HUES64 (cell line): ENCODE results near the gene CEP85L.

Experiments
- H3K27ac ChIP-seq: 2 replicates; pipeline ENCODE4 v1.7.0; 2013; ENCODE audit warnings: low read depth, low read length, inconsistent platforms
- H3K27me3 ChIP-seq: 2 replicates; pipeline ENCODE4 v1.6.1; 2013; ENCODE audit warnings: mild to moderate bottlenecking, low read length; ENCODE audit not compliant: insufficient read depth
- H3K36me3 ChIP-seq: 2 replicates; pipeline ENCODE4 v1.6.1; 2013; ENCODE audit warnings: mild to moderate bottlenecking, low read length; ENCODE audit not compliant: insufficient read depth
- H3K4me1 ChIP-seq: 2 replicates; pipeline ENCODE4 v1.6.1; 2013; ENCODE audit warnings: mild to moderate bottlenecking, low read length, moderate library complexity; ENCODE audit not compliant: insufficient read depth
- H3K4me3 ChIP-seq: 2 replicates; pipeline ENCODE4 v1.5.1; 2013; ENCODE audit warnings: mild to moderate bottlenecking, low read length, moderate library complexity
- H3K9ac ChIP-seq: 2 replicates; pipeline ENCODE4 v1.6.1; 2013; ENCODE audit warnings: mild to moderate bottlenecking, low read depth, low read length
- H3K9me3 ChIP-seq: 2 replicates; pipeline ENCODE4 v1.6.1; 2013; ENCODE audit warnings: low read depth, low read length; ENCODE audit not compliant: insufficient read depth
- WGBS: fragments of 150-250, 120-280 bp; methylation state at CpG from one replicate; pipeline ENCODE4 v1.1.7; 2013; ENCODE audit warnings: missing lambda C conversion rate; 5-methylcytosine and 5-hydroxymethylcytosine counted together

CEP85L gene

DNA sequence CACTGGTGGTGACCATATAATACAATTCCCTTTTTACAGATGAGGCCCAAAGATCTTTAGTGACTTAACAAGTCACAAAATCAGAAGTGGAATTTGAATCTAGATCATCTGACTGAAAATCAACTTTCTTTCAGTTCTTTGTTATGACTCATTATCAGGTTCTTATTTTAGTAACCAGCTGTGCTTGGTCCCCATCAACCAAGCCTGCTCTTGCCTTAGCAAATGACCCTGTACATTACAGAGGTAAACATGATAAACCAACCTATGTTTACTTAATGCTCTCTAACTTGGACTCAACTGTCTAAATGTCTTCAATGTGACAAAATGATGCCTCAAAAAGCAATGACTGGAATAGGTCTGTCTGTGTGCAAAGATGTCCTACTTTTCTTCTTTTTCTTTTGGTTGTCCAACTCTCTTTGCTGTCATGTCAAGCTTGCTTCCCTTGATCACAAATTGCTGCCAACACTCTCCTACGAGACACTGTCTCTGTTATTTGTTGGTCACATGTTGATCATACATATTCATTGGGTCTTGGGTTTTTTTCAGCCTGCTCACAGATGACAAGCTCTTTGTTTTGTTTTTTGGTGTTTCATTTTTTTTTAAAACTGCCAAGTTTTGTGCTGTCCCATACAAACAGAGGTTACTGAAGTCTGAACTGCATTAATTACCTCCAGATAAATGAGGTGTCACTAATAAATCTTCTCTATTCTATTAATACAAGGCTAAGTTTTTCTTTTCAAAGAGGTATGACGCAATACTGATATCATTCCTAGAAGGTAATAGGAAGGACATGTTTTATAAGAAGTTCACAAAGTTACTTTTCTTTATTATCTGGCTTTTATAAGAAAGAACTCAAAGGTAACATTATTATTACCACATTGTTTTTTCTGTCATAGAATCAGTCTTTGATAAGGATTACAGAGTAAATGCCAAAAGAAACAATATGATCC is 165.5 kb downstream of the CEP85L start:
- H3K36me3 ChIP-seq = no peaks in the 10 kb centered on the region
- no peak overlapping the region for H3K9ac ChIP-seq
- no peak overlapping the region for H3K27ac ChIP-seq
- no peaks in the 10 kb centered on the region for H3K4me1 ChIP-seq
- 100% methylated on average over 1 of the region's 2 CpGs for WGBS
- no peaks in the 10 kb centered on the region for H3K27me3 ChIP-seq
- no peak overlapping the region for H3K4me3 ChIP-seq
- no peaks in the 10 kb centered on the region for H3K9me3 ChIP-seq

GRCh38 chr6:118476551-118476950 is 174.8 kb downstream of the CEP85L start:
- no peaks in the 10 kb centered on the region for H3K27me3 ChIP-seq
- H3K4me3 ChIP-seq = no peak overlapping the region
- 94% methylated on average over 3 of the region's 3 CpGs for WGBS
- H3K9me3 ChIP-seq = no peaks in the 10 kb centered on the region
- H3K27ac ChIP-seq = no peak overlapping the region
- H3K36me3 ChIP-seq = no peaks in the 10 kb centered on the region
- H3K4me1 ChIP-seq = no peaks in the 10 kb centered on the region
- no peak overlapping the region for H3K9ac ChIP-seq

GRCh38 chr6:118473266-118473665 is 178.1 kb downstream of the CEP85L start:
- Histone ChIP-seq H3K9me3 (no peaks in the 10 kb centered on the region), H3K9ac (no peak overlapping the region), H3K27me3 (no peaks in the 10 kb centered on the region), H3K27ac (no peak overlapping the region), H3K4me1 (no peaks in the 10 kb centered on the region), H3K36me3 (no peaks in the 10 kb centered on the region), H3K4me3 (no peak overlapping the region)

GRCh38 chr6:118469468-118469867 is 181.9 kb downstream of the CEP85L start:
- H3K9ac ChIP-seq = no peak overlapping the region
- H3K36me3 ChIP-seq = no peaks in the 10 kb centered on the region
- H3K4me3 ChIP-seq = no peak overlapping the region
- no peaks in the 10 kb centered on the region for H3K27me3 ChIP-seq
- H3K27ac ChIP-seq = no peak overlapping the region
- no peaks in the 10 kb centered on the region for H3K4me1 ChIP-seq
- 97% methylated on average over 4 of the region's 4 CpGs for WGBS
- no peaks in the 10 kb centered on the region for H3K9me3 ChIP-seq

- no peak overlapping the region for H3K4me3 ChIP-seq
- WGBS = 88% methylated on average over 3 of the region's 4 CpGs
Measured at GRCh38 chr6:118468682-118469465, 182.5 kb downstream of the CEP85L start.

GRCh38 chr6:118467181-118467580 is 184.2 kb downstream of the CEP85L start:
- Histone ChIP-seq H3K9me3 (no peaks in the 10 kb centered on the region), H3K4me3 (no peak overlapping the region), H3K9ac (no peak overlapping the region), H3K27me3 (no peaks in the 10 kb centered on the region), H3K4me1 (no peaks in the 10 kb centered on the region), H3K27ac (no peak overlapping the region), H3K36me3 (no peaks in the 10 kb centered on the region)

More at GRCh38 chr6:118468682-118469465, 182.5 kb downstream of the CEP85L start:
- Histone ChIP-seq H3K9me3 (no peaks in the 10 kb centered on the region), H3K4me1 (no peaks in the 10 kb centered on the region), H3K27me3 (no peaks in the 10 kb centered on the region), H3K36me3 (no peaks in the 10 kb centered on the region), H3K27ac (no peak overlapping the region), H3K9ac (no peak overlapping the region)

- no peak overlapping the region for H3K27ac ChIP-seq
- no peak overlapping the region for H3K4me3 ChIP-seq
- H3K9me3 ChIP-seq = no peaks in the 10 kb centered on the region
- no peak overlapping the region for H3K9ac ChIP-seq
- H3K27me3 ChIP-seq = no peaks in the 10 kb centered on the region
- 93% methylated on average over 2 of the region's 2 CpGs for WGBS
- no peaks in the 10 kb centered on the region for H3K36me3 ChIP-seq
- no peaks in the 10 kb centered on the region for H3K4me1 ChIP-seq
Measured at GRCh38 chr6:118464620-118465019, 186.8 kb downstream of the CEP85L start.

DNA sequence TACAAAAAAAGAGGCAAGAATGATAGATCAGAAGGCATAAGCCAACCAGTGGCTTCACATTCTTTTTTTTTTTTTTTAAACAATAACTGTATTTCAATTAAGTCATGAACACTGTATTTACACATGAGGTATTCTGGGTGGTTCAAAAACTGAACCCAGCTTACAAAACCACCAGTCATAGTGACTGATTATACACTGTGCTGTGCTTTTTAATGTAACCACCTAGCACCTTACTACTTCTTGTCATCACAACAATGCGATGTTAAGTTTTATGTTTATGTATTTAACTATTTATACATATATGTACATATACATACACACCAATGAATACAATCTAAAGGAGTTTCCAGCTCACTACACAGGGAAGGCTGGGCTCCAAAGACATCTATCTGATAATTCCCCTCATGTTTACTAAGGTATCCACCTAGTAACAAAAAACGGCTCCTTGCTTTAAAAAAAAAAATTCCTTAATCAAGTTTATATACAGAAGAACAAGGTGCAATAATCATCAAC is 190.4 kb downstream of the CEP85L start:
- Histone ChIP-seq H3K4me3 (no peak overlapping the region), H3K9ac (no peak overlapping the region), H3K4me1 (no peaks in the 10 kb centered on the region), H3K9me3 (no peaks in the 10 kb centered on the region), H3K27ac (no peak overlapping the region), H3K27me3 (no peaks in the 10 kb centered on the region), H3K36me3 (no peaks in the 10 kb centered on the region)
- 100% methylated on average over 1 of the region's 2 CpGs for WGBS

DNA sequence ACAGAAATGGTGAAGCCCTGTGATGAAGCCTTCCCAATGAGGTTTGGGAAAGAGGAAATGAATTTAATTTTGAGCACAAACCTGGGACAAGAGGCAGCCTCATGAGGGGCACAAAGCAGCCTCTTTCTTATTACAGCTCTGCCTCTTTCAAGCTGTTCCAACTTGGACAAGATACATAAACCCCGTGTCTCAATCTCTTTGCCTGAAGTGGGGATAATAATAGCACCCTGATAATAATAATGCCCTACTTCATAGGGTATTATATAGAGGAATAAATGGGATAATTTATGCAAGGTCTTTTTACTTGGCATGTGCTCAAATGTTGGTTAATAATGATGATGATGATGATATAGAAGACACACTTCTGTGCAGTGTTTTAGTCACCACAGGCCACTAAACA is 194.4 kb downstream of the CEP85L start:
- no peaks in the 10 kb centered on the region for H3K4me1 ChIP-seq
- H3K9ac ChIP-seq = no peak overlapping the region
- WGBS = no CpG with 5 or more reads among the region's 1 CpG
- no peaks in the 10 kb centered on the region for H3K36me3 ChIP-seq
- H3K27ac ChIP-seq = no peak overlapping the region
- H3K27me3 ChIP-seq = no peaks in the 10 kb centered on the region
- H3K9me3 ChIP-seq = peaks cover 20% of the 10 kb centered on the region
- H3K4me3 ChIP-seq = no peak overlapping the region

- Histone ChIP-seq H3K36me3 (no peaks in the 10 kb centered on the region), H3K27me3 (no peaks in the 10 kb centered on the region), H3K9me3 (peaks cover 65% of the 10 kb centered on the region), H3K9ac (no peak overlapping the region), H3K4me3 (no peak overlapping the region), H3K4me1 (no peaks in the 10 kb centered on the region), H3K27ac (no peak overlapping the region)
Measured at GRCh38 chr6:118451839-118452238, 199.6 kb downstream of the CEP85L start.

- 100% methylated on average over 1 of the region's 1 CpG for WGBS
- no peak overlapping the region for H3K4me3 ChIP-seq
- H3K9me3 ChIP-seq = peaks cover 51% of the 10 kb centered on the region
Measured at GRCh38 chr6:118444796-118445195, 206.6 kb downstream of the CEP85L start.

More at GRCh38 chr6:118444796-118445195, 206.6 kb downstream of the CEP85L start:
- H3K27me3 ChIP-seq = no peaks in the 10 kb centered on the region
- H3K36me3 ChIP-seq = no peaks in the 10 kb centered on the region
- no peak overlapping the region for H3K27ac ChIP-seq
- H3K4me1 ChIP-seq = no peaks in the 10 kb centered on the region
- H3K9ac ChIP-seq = no peak overlapping the region
